Lower lobe of right lung (tissue), 2 donors: ENCODE measurements around the gene ZNF532. TPM values are rescaled to one million over a fixed set of nuclear protein-coding genes. Genes with fewer than 3 reads are reported as not detected.
A peak's percentile ranks its signal among the peaks of the same experiment; 100 is the strongest.

Experiments used
- ATAC-seq, 2 donors: fragments of 200-7000 bp; cut with Tn5 transposase; one replicate each; pipeline ENCODE4 v1.9.1; 2020 to 2022; ENCODE audit warnings: mild to moderate bottlenecking in 2 of 2, moderate library complexity in 2 of 2
- DNase-seq: peaks from one replicate; pipeline ENCODE4 v3.0.0-alpha.2; 2020
- H3K27ac ChIP-seq: fragments of 200-600 bp; one replicate; pipeline ENCODE4 v1.8.0; 2022
- H3K27me3 ChIP-seq: fragments of 200-600 bp; one replicate; pipeline ENCODE4 v1.8.0; 2022; ENCODE audit warnings: low read depth
- H3K36me3 ChIP-seq: fragments of 200-600 bp; one replicate; pipeline ENCODE4 v1.8.0; 2022; ENCODE audit warnings: mild to moderate bottlenecking
- H3K4me1 ChIP-seq: fragments of 200-600 bp; one replicate; pipeline ENCODE4 v1.8.0; 2022
- H3K4me3 ChIP-seq: fragments of 200-600 bp; one replicate; pipeline ENCODE4 v1.8.0; 2022; ENCODE audit warnings: mild to moderate bottlenecking
- H3K9me3 ChIP-seq: fragments of 200-600 bp; one replicate; pipeline ENCODE4 v1.8.0; 2022
- CTCF ChIP-seq: fragments of 200-600 bp; IDR thresholded peaks from one replicate; pipeline ENCODE4 v1.8.0; 2022; ENCODE audit warnings: antibody characterized with exemption, mild to moderate bottlenecking
- intact Hi-C: fragments of 100-400 bp; cut with DNase I; formaldehyde crosslinking; loops from one replicate; pipeline ENCODE4 v1.11.0; 2022
- total RNA-seq: library from RNA; stranded (reverse); fragmentation: NEBNext Ultra II Directional; extraction: Animal tissue kit (Norgen Biotek cat#: 25700); gene quantifications from one replicate; pipeline ENCODE4 v1.2.1, GENCODE V29; 2021
- donor health status: DM: no; HTN: yes; CAD: no; lungs with severe emphysema.

Gene ZNF532
- total RNA-seq, 1 donor from 2014 or later, result 54.0 TPM

- ATAC-seq, result no peak
These were observed 19.8 kb upstream of the ZNF532 start for GRCh38 chr18:58844871-58845270.

GRCh38 chr18:58845928-58846724 lies 18.6 kb upstream of the ZNF532 start:
- intact Hi-C loops, result no loop called here
- ATAC-seq, result no peak
- TF ChIP-seq CTCF, result no peak
- H3K4me3 ChIP-seq, result no peak overlapping the region
- no peaks in the 10 kb centered on the region for H3K4me1 ChIP-seq
- no peaks in the 10 kb centered on the region for H3K27me3 ChIP-seq
- no peaks in the 10 kb centered on the region for H3K9me3 ChIP-seq
- no peaks in the 10 kb centered on the region for H3K36me3 ChIP-seq
- DNase-seq, result no peak
- no peak overlapping the region for H3K27ac ChIP-seq

More at GRCh38 chr18:58844871-58845270, 19.8 kb upstream of the ZNF532 start:
- H3K36me3 ChIP-seq, result no peaks in the 10 kb centered on the region
- intact Hi-C loops, result no loop called here
- TF ChIP-seq CTCF, result no peak
- DNase-seq, result no peak
- no peak overlapping the region for H3K4me3 ChIP-seq
- no peak overlapping the region for H3K27ac ChIP-seq
- no peaks in the 10 kb centered on the region for H3K4me1 ChIP-seq
- H3K27me3 ChIP-seq, result no peaks in the 10 kb centered on the region
- H3K9me3 ChIP-seq, result no peaks in the 10 kb centered on the region

GRCh38 chr18:58847383-58848071 lies 17.1 kb upstream of the ZNF532 start:
- Histone ChIP-seq H3K27ac (no peak overlapping the region), H3K36me3 (no peaks in the 10 kb centered on the region), H3K4me3 (peak overlapping the region; percentile 46), H3K4me1 (peaks cover 6% of the 10 kb centered on the region), H3K9me3 (no peaks in the 10 kb centered on the region), H3K27me3 (no peaks in the 10 kb centered on the region)
- DNase-seq (no peak), ATAC-seq (peak; percentile 41 to 49)
- no peak for TF ChIP-seq CTCF
- intact Hi-C loops, result no loop called here

GRCh38 chr18:58848685-58849084 lies 16.0 kb upstream of the ZNF532 start:
- no peak for DNase-seq
- H3K9me3 ChIP-seq, result no peaks in the 10 kb centered on the region
- H3K27me3 ChIP-seq, result no peaks in the 10 kb centered on the region
- intact Hi-C loops, result no loop called here
- no peak for TF ChIP-seq CTCF
- no peak for ATAC-seq
- H3K4me1 ChIP-seq, result peaks cover 6% of the 10 kb centered on the region
- H3K4me3 ChIP-seq, result no peak overlapping the region
- no peaks in the 10 kb centered on the region for H3K36me3 ChIP-seq
- H3K27ac ChIP-seq, result no peak overlapping the region

GRCh38 chr18:58850786-58851469 lies 13.7 kb upstream of the ZNF532 start:
- intact Hi-C loops, result no loop called here
- no peak for TF ChIP-seq CTCF
- ATAC-seq, result no peak
- Histone ChIP-seq H3K4me1 (peaks cover 6% of the 10 kb centered on the region), H3K27me3 (no peaks in the 10 kb centered on the region), H3K4me3 (no peak overlapping the region), H3K36me3 (no peaks in the 10 kb centered on the region), H3K9me3 (no peaks in the 10 kb centered on the region), H3K27ac (no peak overlapping the region)
- no peak for DNase-seq
